Stromal cell of bone marrow (primary cell): ENCODE measurements around the gene SPNS2.
"Not testable (repeated sequence)": the region's sequence is repeated elsewhere in the genome, so short reads cannot be mapped to it uniquely, and the experiment has no call there.

Experiments
- DNase-seq: peaks from one replicate; pipeline ENCODE4 v3.0.0-alpha.2; 2012; ENCODE audit warnings: low read depth

Gene SPNS2

GRCh38 chr17:4566785-4567184 lies 68.1 kb downstream of the SPNS2 start:
- DNase-seq: peak; percentile 31

- DNase-seq: no peak
These were observed 70.9 kb downstream of the SPNS2 start for GRCh38 chr17:4569591-4569990.

- no peak for DNase-seq
These were observed 73.5 kb downstream of the SPNS2 start for GRCh38 chr17:4572131-4572530.

GRCh38 chr17:4573115-4573514 lies 74.4 kb downstream of the SPNS2 start:
- DNase-seq: no peak

- no peak for DNase-seq
These were observed 75.0 kb downstream of the SPNS2 start for GRCh38 chr17:4573669-4574068.

GRCh38 chr17:4574448-4575045 lies 75.9 kb downstream of the SPNS2 start:
- no peak for DNase-seq

GRCh38 chr17:4576161-4576558 lies 77.5 kb downstream of the SPNS2 start:
- no peak for DNase-seq

- DNase-seq: no peak
These were observed 78.1 kb downstream of the SPNS2 start for GRCh38 chr17:4576729-4577322.

GRCh38 chr17:4577386-4577993 lies 78.8 kb downstream of the SPNS2 start:
- no peak for DNase-seq

GRCh38 chr17:4578349-4578748 lies 79.7 kb downstream of the SPNS2 start:
- DNase-seq: not testable (repeated sequence)

- no peak for DNase-seq
These were observed 81.0 kb downstream of the SPNS2 start for GRCh38 chr17:4579678-4580077.

- no peak for DNase-seq
These were observed 81.6 kb downstream of the SPNS2 start for GRCh38 chr17:4580291-4580690.

GRCh38 chr17:4582101-4582501 lies 83.4 kb downstream of the SPNS2 start:
- no peak for DNase-seq

GRCh38 chr17:4582691-4583090 lies 84.0 kb downstream of the SPNS2 start:
- DNase-seq: no peak

GRCh38 chr17:4583206-4583605 lies 84.5 kb downstream of the SPNS2 start:
- DNase-seq: no peak

- no peak for DNase-seq
These were observed 85.1 kb downstream of the SPNS2 start for GRCh38 chr17:4583782-4584100.

- DNase-seq: no peak
These were observed 85.6 kb downstream of the SPNS2 start, which contains the start of gene SMTNL2 for GRCh38 chr17:4584101-4584916. Gene SMTNL2 (plus strand): TSS chr17:4584529. CDS start chr17:4584606, 77 bp downstream.

- no peak for DNase-seq
These were observed 86.4 kb downstream of the SPNS2 start for GRCh38 chr17:4584917-4585637.

- DNase-seq: no peak
These were observed 86.9 kb downstream of the SPNS2 start for GRCh38 chr17:4585638-4585994.

- DNase-seq: no peak
These were observed 87.4 kb downstream of the SPNS2 start for GRCh38 chr17:4586043-4586442.

GRCh38 chr17:4587195-4587594 lies 88.5 kb downstream of the SPNS2 start:
- no peak for DNase-seq

GRCh38 chr17:4587803-4588202 lies 89.1 kb downstream of the SPNS2 start:
- DNase-seq: no peak
